GM23338 (cell line): ENCODE data around the gene CTF1. TPM values are rescaled to one million over a fixed set of nuclear protein-coding genes. Genes with fewer than 3 reads are reported as not detected.

Source experiments
- ATAC-seq: fragments of 200-7000 bp; cut with Tn5 transposase; 3 replicates; pipeline ENCODE4 v1.9.1; 2020
- DNase-seq: peaks from one replicate; pipeline ENCODE4 v3.0.0-alpha.2; 2015; ENCODE audit warnings: low spot score
- H2AFZ ChIP-seq: fragments of 200-600 bp; sonication (generic); 2 replicates; pipeline ENCODE4 v1.8.0; 2016; ENCODE audit warnings: antibody characterized with exemption, mild to moderate bottlenecking, moderate library complexity
- H3F3A ChIP-seq: fragments of 200-600 bp; sonication (generic); replicated peaks from 2 replicates; pipeline ENCODE4 v1.8.0; 2017; ENCODE audit warnings: antibody characterized with exemption, mixed run types, low read depth
- H3K27ac ChIP-seq: fragments of 200-600 bp; sonication (generic); 2 replicates; pipeline ENCODE4 v1.6.1; 2016; ENCODE audit warnings: low read depth
- H3K27me3 ChIP-seq: fragments of 200-600 bp; sonication (generic); 2 replicates; pipeline ENCODE4 v1.8.0; 2016; ENCODE audit warnings: mild to moderate bottlenecking, mixed run types, moderate library complexity; ENCODE audit not compliant: insufficient read depth
- H3K36me3 ChIP-seq: fragments of 200-600 bp; sonication (generic); 2 replicates; pipeline ENCODE4 v1.8.0; 2016; ENCODE audit warnings: mild to moderate bottlenecking; ENCODE audit not compliant: insufficient read depth
- H3K4me1 ChIP-seq: fragments of 200-600 bp; sonication (generic); 2 replicates; pipeline ENCODE4 v1.8.0; 2016; ENCODE audit warnings: mild to moderate bottlenecking, moderate library complexity; ENCODE audit not compliant: insufficient read depth
- H3K4me2 ChIP-seq: fragments of 200-600 bp; sonication (generic); 2 replicates; pipeline ENCODE4 v1.7.1; 2017; ENCODE audit warnings: mixed run types
- H3K4me3 ChIP-seq: fragments of 200-600 bp; sonication (generic); 2 replicates; pipeline ENCODE4 v1.6.1; 2016; ENCODE audit warnings: mixed run types
- H3K79me2 ChIP-seq: fragments of 200-600 bp; sonication (generic); replicated peaks from 2 replicates; pipeline ENCODE4 v1.8.0; 2017; ENCODE audit warnings: mild to moderate bottlenecking; ENCODE audit not compliant: insufficient read depth
- H3K9me2 ChIP-seq: fragments of 200-600 bp; sonication (generic); 2 replicates; pipeline ENCODE4 v1.8.0; 2017; ENCODE audit not compliant: insufficient read depth
- H4K20me1 ChIP-seq: fragments of 200-600 bp; sonication (generic); replicated peaks from 2 replicates; pipeline ENCODE4 v1.8.0; 2017; ENCODE audit warnings: mild to moderate bottlenecking; ENCODE audit not compliant: insufficient read depth
- H3K27ac Mint-ChIP-seq: 2 replicates; pipeline ENCODE4 v1.8.0; 2020; ENCODE audit warnings: inconsistent platforms, mild to moderate bottlenecking, moderate library complexity, mixed read lengths
- H3K27me3 Mint-ChIP-seq: 3 replicates; pipeline ENCODE4 v1.8.0; 2022; ENCODE audit warnings: low read depth, mild to moderate bottlenecking, moderate library complexity, mixed read lengths, inconsistent platforms; ENCODE audit not compliant: insufficient read depth, poor library complexity
- H3K36me3 Mint-ChIP-seq: 3 replicates; pipeline ENCODE4 v1.8.0; 2021; ENCODE audit warnings: low read depth, mild to moderate bottlenecking, inconsistent platforms, moderate library complexity, mixed read lengths
- H3K4me1 Mint-ChIP-seq: 3 replicates; pipeline ENCODE4 v1.8.0; 2020; ENCODE audit warnings: mild to moderate bottlenecking, inconsistent platforms, mixed read lengths
- H3K4me3 Mint-ChIP-seq: 3 replicates; pipeline ENCODE4 v1.8.0; 2021; ENCODE audit warnings: moderate library complexity, mild to moderate bottlenecking, inconsistent platforms, mixed read lengths
- H3K9me3 Mint-ChIP-seq: 3 replicates; pipeline ENCODE4 v1.8.0; 2020; ENCODE audit warnings: moderate library complexity, mild to moderate bottlenecking, inconsistent platforms, mixed read lengths
- CREB1 ChIP-seq: fragments of 250-450 bp; sonication (Bioruptor Pico); IDR thresholded peaks from 2 replicates; pipeline ENCODE4 v1.5.0; 2020; ENCODE audit warnings: low read depth, mild to moderate bottlenecking, moderate library complexity
- CTCF ChIP-seq, 2 experiments: fragments of 200-600 bp in 1 of 2; sonication (generic) in 1 of 2; conservative IDR thresholded peaks; 2 replicates each; pipeline versions ENCODE4 v1.5.1 to v1.6.1; 2016 to 2017; ENCODE audit warnings: antibody characterized with exemption in 2 of 2, low read depth in 2 of 2, mild to moderate bottlenecking in 2 of 2, moderate library complexity in 1 of 2
- ETS1 ChIP-seq: IDR thresholded peaks from 2 replicates; pipeline ENCODE4 v1.6.1; 2016; ENCODE audit warnings: antibody characterized with exemption
- EZH2 ChIP-seq: fragments of 200-600 bp; sonication (generic); IDR thresholded peaks from one replicate; pipeline ENCODE4 v1.8.0; 2017; ENCODE audit warnings: antibody characterized with exemption, mild to moderate bottlenecking, low read depth; ENCODE audit not compliant: unreplicated experiment
- EZH2phosphoT487 ChIP-seq: fragments of 200-600 bp; sonication (generic); IDR thresholded peaks from one replicate; pipeline ENCODE4 v1.8.1; 2018; ENCODE audit warnings: antibody characterized with exemption; ENCODE audit not compliant: unreplicated experiment
- JUNB ChIP-seq: IDR thresholded peaks from one replicate; pipeline ENCODE4 v1.6.1; 2016; ENCODE audit warnings: antibody characterized with exemption; ENCODE audit not compliant: unreplicated experiment
- NANOG ChIP-seq: IDR thresholded peaks from 2 replicates; pipeline ENCODE4 v1.6.1; 2016; ENCODE audit warnings: antibody characterized with exemption, borderline replicate concordance
- POLR2AphosphoS5 ChIP-seq: IDR thresholded peaks from 2 replicates; pipeline ENCODE4 v1.6.1; 2016; ENCODE audit warnings: antibody characterized with exemption, low read depth
- REST ChIP-seq: IDR thresholded peaks from one replicate; pipeline ENCODE4 v1.6.1; 2018; ENCODE audit warnings: antibody characterized with exemption; ENCODE audit not compliant: unreplicated experiment
- STAT1 ChIP-seq: IDR thresholded peaks from one replicate; pipeline ENCODE4 v1.6.1; 2016; ENCODE audit warnings: antibody characterized with exemption; ENCODE audit not compliant: unreplicated experiment
- ZNF114 ChIP-seq: fragments of 250-450 bp; sonication (Bioruptor Pico); IDR thresholded peaks from 2 replicates; pipeline ENCODE4 v1.5.0; 2020; ENCODE audit warnings: mild to moderate bottlenecking, moderate library complexity
- ZNF331 ChIP-seq: fragments of 250-450 bp; sonication (Bioruptor Pico); IDR thresholded peaks from 2 replicates; pipeline ENCODE4 v1.5.0; 2020; ENCODE audit warnings: low read depth, mild to moderate bottlenecking, moderate library complexity
- ZNF462 ChIP-seq: fragments of 250-450 bp; sonication (Bioruptor Pico); IDR thresholded peaks from 2 replicates; pipeline ENCODE4 v1.5.0; 2020; ENCODE audit warnings: mild to moderate bottlenecking, moderate library complexity
- polyA plus RNA-seq: library from polyadenylated mRNA; unstranded; fragments of >200 nt; fragmentation: Nextera tagmentation; extraction: Ambion mirVana; gene quantifications from 2 replicates; pipeline ENCODE4 v1.2.1, GENCODE V29; 2016
- total RNA-seq: library from RNA; depleted of rRNA; stranded (reverse); fragments of >200 nt; shearing (Covaris generic); gene quantifications from 2 replicates; pipeline ENCODE4 v1.2.3, GENCODE V29; 2014

The CTF1 gene
- total and polyA plus RNA-seq, 2 experiments from 2014 or later: 0.24 to 0.52 TPM

- H3K27ac ChIP-seq: peak overlapping the region; percentile 100
Observed at GRCh38 chr16:30947859-30948666, 51.6 kb downstream of the CTF1 start.

More at GRCh38 chr16:30947859-30948666, 51.6 kb downstream of the CTF1 start:
- peak overlapping the region; percentile 98 for H3K4me2 ChIP-seq
- DNase-seq (peak; percentile 100), ATAC-seq (peak; percentile 74)
- TF ChIP-seq NANOG (no peak), REST (no peak), CREB1 (CRISPR knock-in tag) (peak; percentile 84), CTCF (conservative IDR thresholded peaks at IDR 0.05; ENCODE audit: low read depth in 2 of 2) (peak in 1 of 2 experiments; percentile 17; a peak in 1 of 4 replicates), EZH2phosphoT487 (no peak), EZH2 (no peak), ZNF462 (no peak), POLR2AphosphoS5 (peak; percentile 31), ETS1 (0 out of 2 replicates have a peak, but pooled peaks have one; percentile 26), JUNB (no peak), ZNF331 (CRISPR knock-in tag) (no peak), STAT1 (no peak), ZNF114 (CRISPR knock-in tag) (no peak)
- no peaks in the 10 kb centered on the region for H3K9me3 Mint-ChIP-seq
- peaks cover 27% of the 10 kb centered on the region for H3K36me3 Mint-ChIP-seq
- no peak overlapping the region for H2AFZ ChIP-seq
- no peaks in the 10 kb centered on the region for H3K9me2 ChIP-seq
- peaks cover 12% of the 10 kb centered on the region for H3K36me3 ChIP-seq
- peaks cover 18% of the 10 kb centered on the region for H3F3A ChIP-seq
- peaks cover 7% of the 10 kb centered on the region; the same call in 1 of the 2 replicates for H3K4me1 ChIP-seq
- H3K27ac Mint-ChIP-seq: peak overlapping the region; percentile 99
- H3K4me3 Mint-ChIP-seq: peak overlapping the region; percentile 88
- H3K4me1 Mint-ChIP-seq: peaks cover 28% of the 10 kb centered on the region
- peaks cover 19% of the 10 kb centered on the region for H3K27me3 Mint-ChIP-seq
- no peaks in the 10 kb centered on the region for H3K27me3 ChIP-seq
- H3K79me2 ChIP-seq: peaks cover 10% of the 10 kb centered on the region; the same call in 1 of the 2 replicates
- H3K4me3 ChIP-seq: peak overlapping the region; percentile 92
- H4K20me1 ChIP-seq: peaks cover 9% of the 10 kb centered on the region
